Spinal cord (tissue), 10 donors: ENCODE results near the gene MRC1. TPM values are rescaled to one million over a fixed set of nuclear protein-coding genes. Genes with fewer than 3 reads are reported as not detected.
A peak's percentile ranks its signal among the peaks of the same experiment; 100 is the strongest.

Experiments
- DNase-seq, 6 donors: peaks; one replicate each; pipeline versions ENCODE4 v3.0.0 to v3.0.0-alpha.2; 2013 to 2015; ENCODE audit warnings: low spot score in 6 of 6, low read depth in 4 of 6
- H3K27ac ChIP-seq: one replicate; pipeline ENCODE4 v1.5.1; 2013; ENCODE audit warnings: low read depth, low read length, control low read depth
- H3K27me3 ChIP-seq: one replicate; pipeline ENCODE4 v1.6.1; 2013; ENCODE audit warnings: low read length; ENCODE audit not compliant: control insufficient read depth, insufficient read depth
- H3K36me3 ChIP-seq: one replicate; pipeline ENCODE4 v1.6.1; 2013; ENCODE audit warnings: low read length; ENCODE audit not compliant: control insufficient read depth, insufficient read depth
- H3K4me1 ChIP-seq: one replicate; pipeline ENCODE4 v1.6.1; 2013; ENCODE audit warnings: low read length; ENCODE audit not compliant: control insufficient read depth, insufficient read depth
- H3K4me3 ChIP-seq: one replicate; pipeline ENCODE4 v1.5.1; 2013; ENCODE audit warnings: low read depth, low read length, control low read depth
- H3K9me3 ChIP-seq: one replicate; pipeline ENCODE4 v1.6.1; 2013; ENCODE audit warnings: low read length; ENCODE audit not compliant: control insufficient read depth, insufficient read depth
- WGBS: methylation state at CpG from one replicate; pipeline ENCODE4 v1.1.5; 2013; ENCODE audit warnings: missing lambda C conversion rate; ENCODE audit not compliant: insufficient coverage; 5-methylcytosine and 5-hydroxymethylcytosine counted together
- polyA plus RNA-seq, 2 donors: library from polyadenylated mRNA; unstranded; fragments of 120-200 nt; gene quantifications; one replicate each; pipeline ENCODE4 v1.2.1, GENCODE V29; 2013; ENCODE audit not compliant: insufficient read length in 2 of 2
- total RNA-seq, 2 donors: library from RNA; depleted of rRNA in 1 of 2; stranded (reverse); fragments of 120-200 nt in 1 of 2; fragments of >200 nt in 1 of 2; gene quantifications; one replicate each; pipeline versions ENCODE4 v1.2.3 to v1.2.4, GENCODE V29; 2013 to 2014
- donor health status: healthy.

The MRC1 gene
- total and polyA plus RNA-seq, 4 donors, result 2.4 to 23.1 (median 8.2) TPM

GRCh38 chr10:17782921-17783665 lies 26.1 kb upstream of the MRC1 start:
- Histone ChIP-seq H3K27ac (no peak overlapping the region), H3K36me3 (no peaks in the 10 kb centered on the region), H3K27me3 (no peaks in the 10 kb centered on the region), H3K4me1 (no peaks in the 10 kb centered on the region), H3K9me3 (no peaks in the 10 kb centered on the region), H3K4me3 (no peak overlapping the region)
- WGBS, result 83% methylated on average over 14 of the region's 16 CpGs
- DNase-seq, result peak in 1 of 6 donors; percentile 71

GRCh38 chr10:17783751-17784150 lies 25.4 kb upstream of the MRC1 start:
- H3K4me1 ChIP-seq, result no peaks in the 10 kb centered on the region
- H3K27ac ChIP-seq, result no peak overlapping the region
- H3K9me3 ChIP-seq, result no peaks in the 10 kb centered on the region
- H3K36me3 ChIP-seq, result no peaks in the 10 kb centered on the region
- no peaks in the 10 kb centered on the region for H3K27me3 ChIP-seq
- no CpG with 5 or more reads among the region's 1 CpG for WGBS
- H3K4me3 ChIP-seq, result no peak overlapping the region
- DNase-seq, result no peak

DNA sequence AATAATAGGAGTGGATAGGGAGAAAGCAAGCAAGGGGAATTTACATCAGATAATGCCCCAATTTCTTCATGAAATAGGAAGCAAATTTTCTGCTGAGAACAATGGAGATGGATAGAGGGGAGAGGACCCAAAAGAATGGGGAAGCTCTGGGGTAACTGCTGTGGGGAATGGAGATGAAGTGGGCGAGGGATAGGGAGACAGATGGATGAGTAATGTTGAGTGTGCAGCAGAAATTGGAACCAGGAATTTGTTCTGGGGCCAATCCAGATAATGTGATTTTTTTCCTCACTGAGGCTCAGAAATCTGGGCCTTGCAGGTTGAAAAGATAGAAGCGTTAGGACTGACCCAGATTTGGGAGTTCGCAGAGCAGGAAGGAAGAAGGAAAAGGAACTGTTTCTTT lies 24.5 kb upstream of the MRC1 start:
- no peaks in the 10 kb centered on the region for H3K9me3 ChIP-seq
- H3K36me3 ChIP-seq, result no peaks in the 10 kb centered on the region
- no peaks in the 10 kb centered on the region for H3K4me1 ChIP-seq
- no peak overlapping the region for H3K27ac ChIP-seq
- WGBS, result 88% methylated on average over 1 of the region's 3 CpGs
- H3K27me3 ChIP-seq, result no peaks in the 10 kb centered on the region
- no peak overlapping the region for H3K4me3 ChIP-seq
- DNase-seq, result peak in 1 of 6 donors; percentile 15

GRCh38 chr10:17785276-17785930 lies 23.7 kb upstream of the MRC1 start:
- WGBS, result no CpG with 5 or more reads among the region's 5 CpGs
- Histone ChIP-seq H3K27me3 (no peaks in the 10 kb centered on the region), H3K9me3 (no peaks in the 10 kb centered on the region), H3K27ac (no peak overlapping the region), H3K36me3 (no peaks in the 10 kb centered on the region), H3K4me1 (no peaks in the 10 kb centered on the region), H3K4me3 (no peak overlapping the region)
- no peak for DNase-seq

DNA sequence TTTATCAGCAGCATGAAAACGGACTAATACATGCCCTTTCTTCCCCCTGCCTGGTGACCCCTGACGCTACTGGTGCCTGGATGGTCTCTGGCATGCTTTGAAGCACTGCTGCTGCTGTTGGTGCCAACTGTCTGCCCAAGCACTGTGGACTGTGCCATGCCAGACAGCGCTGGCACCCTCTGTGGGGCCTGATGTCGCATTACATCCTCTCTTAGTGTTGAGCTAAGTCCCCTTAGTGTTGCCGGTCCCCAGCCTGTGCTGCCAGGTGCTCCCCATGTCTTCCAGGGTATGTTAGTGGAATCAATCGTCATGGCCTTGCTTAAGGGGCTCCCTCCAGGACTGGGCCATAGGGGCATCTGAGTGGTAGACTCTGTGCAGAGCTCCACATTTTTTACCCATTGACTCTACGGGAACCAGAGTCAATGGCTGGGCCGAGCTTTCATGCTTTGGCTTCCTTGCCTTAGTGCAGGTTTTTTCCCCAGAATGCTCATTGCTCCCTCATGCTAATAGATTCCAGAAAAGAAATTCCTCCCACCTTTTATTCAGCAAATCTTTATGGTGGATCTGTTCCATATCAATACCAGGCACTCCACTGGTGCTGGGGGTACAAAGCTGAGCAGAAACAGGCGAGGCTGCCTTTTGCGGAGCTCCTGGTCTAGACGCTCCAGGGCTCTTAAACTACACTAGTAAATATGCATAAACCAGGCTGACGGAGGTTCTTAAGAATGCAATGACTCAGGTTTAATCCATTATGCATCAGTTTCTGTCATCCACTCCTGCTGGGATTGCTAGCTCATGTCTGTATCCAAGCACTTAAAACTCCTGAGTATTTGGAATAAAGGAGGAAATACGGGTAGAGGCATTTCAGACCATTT lies 21.8 kb upstream of the MRC1 start:
- Histone ChIP-seq H3K36me3 (no peaks in the 10 kb centered on the region), H3K4me3 (no peak overlapping the region), H3K4me1 (no peaks in the 10 kb centered on the region), H3K9me3 (no peaks in the 10 kb centered on the region), H3K27me3 (no peaks in the 10 kb centered on the region), H3K27ac (no peak overlapping the region)
- 82% methylated on average over 8 of the region's 13 CpGs for WGBS
- peak in 2 of 6 donors; percentile 54 to 61 for DNase-seq

- H3K27me3 ChIP-seq, result no peaks in the 10 kb centered on the region
- H3K9me3 ChIP-seq, result no peaks in the 10 kb centered on the region
- no peak overlapping the region for H3K4me3 ChIP-seq
- no peaks in the 10 kb centered on the region for H3K4me1 ChIP-seq
- no peaks in the 10 kb centered on the region for H3K36me3 ChIP-seq
- no peak for DNase-seq
- H3K27ac ChIP-seq, result no peak overlapping the region
- WGBS, result 100% methylated on average over 1 of the region's 2 CpGs
Measured at GRCh38 chr10:17788646-17789045, 20.5 kb upstream of the MRC1 start.

DNA sequence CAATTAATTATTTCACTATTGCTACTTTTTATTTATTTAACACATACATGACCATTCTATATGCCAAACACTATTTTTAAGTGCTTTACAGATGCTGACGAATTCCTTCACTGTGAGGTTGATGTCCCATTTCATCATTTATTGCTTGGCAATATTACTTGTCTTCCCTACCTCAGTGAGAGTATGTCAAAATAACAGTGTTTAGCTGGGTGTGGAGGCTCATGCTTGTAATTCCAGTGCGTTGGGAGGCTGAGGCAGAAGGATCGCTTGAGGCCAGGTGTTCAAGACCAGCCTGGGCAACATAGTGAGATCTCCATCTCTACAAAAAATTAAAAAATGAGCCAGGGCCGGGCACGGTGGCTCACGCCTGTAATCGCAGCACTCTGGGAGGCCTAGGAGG lies 19.8 kb upstream of the MRC1 start:
- Histone ChIP-seq H3K27ac (no peak overlapping the region), H3K4me3 (no peak overlapping the region), H3K27me3 (no peaks in the 10 kb centered on the region), H3K4me1 (no peaks in the 10 kb centered on the region), H3K36me3 (no peaks in the 10 kb centered on the region), H3K9me3 (no peaks in the 10 kb centered on the region)
- DNase-seq, result no peak
- WGBS, result no CpG with 5 or more reads among the region's 7 CpGs

- no peaks in the 10 kb centered on the region for H3K36me3 ChIP-seq
- H3K27me3 ChIP-seq, result no peaks in the 10 kb centered on the region
- WGBS, result no CpG with 5 or more reads among the region's 2 CpGs
- H3K9me3 ChIP-seq, result no peaks in the 10 kb centered on the region
- H3K27ac ChIP-seq, result no peak overlapping the region
- DNase-seq, result no peak
- H3K4me3 ChIP-seq, result no peak overlapping the region
- H3K4me1 ChIP-seq, result no peaks in the 10 kb centered on the region
Measured at GRCh38 chr10:17790651-17791050, 18.5 kb upstream of the MRC1 start.

GRCh38 chr10:17792991-17793390 lies 16.2 kb upstream of the MRC1 start:
- no peaks in the 10 kb centered on the region for H3K4me1 ChIP-seq
- H3K4me3 ChIP-seq, result no peak overlapping the region
- no peaks in the 10 kb centered on the region for H3K9me3 ChIP-seq
- no peaks in the 10 kb centered on the region for H3K36me3 ChIP-seq
- H3K27ac ChIP-seq, result no peak overlapping the region
- no peak for DNase-seq
- no peaks in the 10 kb centered on the region for H3K27me3 ChIP-seq
